ENCODE data around the gene CEP131.

DNA sequence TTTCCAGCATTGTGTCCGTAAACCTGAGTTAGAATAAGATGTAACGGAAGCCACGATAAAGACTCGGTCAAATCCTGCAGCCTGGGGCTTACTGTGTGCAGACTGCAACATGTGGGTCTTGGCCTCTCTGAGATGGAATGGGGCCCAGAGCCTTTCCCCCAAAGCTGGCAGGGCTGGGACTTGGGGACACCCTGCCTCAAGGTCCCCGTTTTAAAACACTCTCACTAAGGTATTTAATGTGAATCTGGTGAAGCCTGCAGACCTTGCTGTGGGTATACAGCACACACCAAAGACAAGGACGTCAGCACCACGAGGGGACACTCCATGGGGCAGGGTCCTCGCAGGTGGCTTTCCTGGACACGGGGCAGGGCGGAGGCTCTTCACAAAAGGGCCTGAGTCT is 18.4 kb upstream of the CEP131 start:
- TF ChIP-seq CTCF (IDR thresholded peaks at IDR 0.05) (no peak), POLR2A (IDR thresholded peaks at IDR 0.05) (no peak), EP300 (IDR thresholded peaks at IDR 0.05) (no peak)

Data from sigmoid colon (tissue), 4 donors.